ENCODE results near the gene CHMP1A.

CHMP1A gene

GRCh38 chr16:89599451-89599858 lies 58.1 kb downstream of the CHMP1A start:
- Histone ChIP-seq H3K9me3 (ENCODE audit: control insufficient read depth in 1 of 2, low read length in 2 of 2) (no peaks in the 10 kb centered on the region), H3K27ac (ENCODE audit: low read length) (no peak overlapping the region), H3K4me1 (ENCODE audit: control insufficient read depth in 1 of 2, insufficient read depth in 2 of 2, low read length in 2 of 2) (peaks cover 0 to 5% of the 10 kb centered on the region in 2 donors), H3K4me3 (ENCODE audit: low read depth in 1 of 2, low read length in 2 of 2) (no peak overlapping the region), H3K27me3 (ENCODE audit: low read depth, low read length) (no peaks in the 10 kb centered on the region), H3K36me3 (ENCODE audit: control insufficient read depth in 1 of 2, insufficient read depth in 2 of 2, low read length in 2 of 2) (no peaks in the 10 kb centered on the region)

- Histone ChIP-seq H3K27me3 (ENCODE audit: low read depth, low read length) (no peaks in the 10 kb centered on the region), H3K9me3 (ENCODE audit: control insufficient read depth in 1 of 2, low read length in 2 of 2) (no peaks in the 10 kb centered on the region), H3K4me1 (ENCODE audit: control insufficient read depth in 1 of 2, insufficient read depth in 2 of 2, low read length in 2 of 2) (peaks cover 0 to 5% of the 10 kb centered on the region in 2 donors), H3K4me3 (ENCODE audit: low read depth in 1 of 2, low read length in 2 of 2) (no peak overlapping the region), H3K36me3 (ENCODE audit: control insufficient read depth in 1 of 2, insufficient read depth in 2 of 2, low read length in 2 of 2) (no peaks in the 10 kb centered on the region), H3K27ac (ENCODE audit: low read length) (no peak overlapping the region)
These were observed 59.3 kb downstream of the CHMP1A start for GRCh38 chr16:89598199-89598598.

GRCh38 chr16:89596957-89597649 lies 60.4 kb downstream of the CHMP1A start:
- Histone ChIP-seq H3K27ac (ENCODE audit: low read length) (no peak overlapping the region), H3K4me3 (ENCODE audit: low read depth in 1 of 2, low read length in 2 of 2) (no peak overlapping the region), H3K27me3 (ENCODE audit: low read depth, low read length) (no peaks in the 10 kb centered on the region), H3K36me3 (ENCODE audit: control insufficient read depth in 1 of 2, insufficient read depth in 2 of 2, low read length in 2 of 2) (no peaks in the 10 kb centered on the region), H3K4me1 (ENCODE audit: control insufficient read depth in 1 of 2, insufficient read depth in 2 of 2, low read length in 2 of 2) (no peaks in the 10 kb centered on the region), H3K9me3 (ENCODE audit: control insufficient read depth in 1 of 2, low read length in 2 of 2) (no peaks in the 10 kb centered on the region)

DNA sequence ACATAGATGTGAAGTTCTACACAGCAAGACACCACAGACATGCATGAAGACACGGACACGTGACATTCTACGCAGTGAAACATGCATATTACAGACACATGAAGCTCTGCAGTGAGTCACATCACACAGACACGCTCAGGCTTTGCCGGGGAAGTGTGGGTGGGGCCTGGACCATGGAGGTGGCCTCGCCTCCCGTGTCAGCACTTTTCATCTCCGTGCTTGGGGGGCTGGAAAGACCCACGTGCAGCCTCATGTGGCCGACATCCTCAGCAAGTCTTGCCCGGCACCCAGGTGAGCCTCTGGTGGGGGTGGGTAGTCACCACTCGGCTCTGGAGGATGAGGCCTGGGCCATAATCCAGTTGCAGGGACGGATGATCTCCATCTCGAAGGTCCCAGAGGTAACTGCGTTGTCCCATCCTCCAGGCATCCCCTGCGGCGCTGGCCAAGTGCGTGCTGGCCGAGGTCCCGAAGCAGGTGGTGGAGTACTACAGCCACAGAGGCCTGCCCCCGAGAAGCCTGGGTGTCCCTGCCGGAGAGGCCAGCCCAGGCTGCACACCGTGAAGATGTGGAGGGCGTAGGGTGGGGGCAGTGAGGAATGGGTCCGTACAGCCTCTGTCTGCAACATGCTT lies 61.3 kb downstream of the CHMP1A start:
- H3K27ac ChIP-seq (ENCODE audit: low read length) = no peak overlapping the region
- H3K36me3 ChIP-seq (ENCODE audit: control insufficient read depth in 1 of 2, insufficient read depth in 2 of 2, low read length in 2 of 2) = no peaks in the 10 kb centered on the region
- H3K9me3 ChIP-seq (ENCODE audit: control insufficient read depth in 1 of 2, low read length in 2 of 2) = no peaks in the 10 kb centered on the region
- H3K4me1 ChIP-seq (ENCODE audit: control insufficient read depth in 1 of 2, insufficient read depth in 2 of 2, low read length in 2 of 2) = no peaks in the 10 kb centered on the region
- no peaks in the 10 kb centered on the region for H3K27me3 ChIP-seq (ENCODE audit: low read depth, low read length)
- no peak overlapping the region for H3K4me3 ChIP-seq (ENCODE audit: low read depth in 1 of 2, low read length in 2 of 2)

DNA sequence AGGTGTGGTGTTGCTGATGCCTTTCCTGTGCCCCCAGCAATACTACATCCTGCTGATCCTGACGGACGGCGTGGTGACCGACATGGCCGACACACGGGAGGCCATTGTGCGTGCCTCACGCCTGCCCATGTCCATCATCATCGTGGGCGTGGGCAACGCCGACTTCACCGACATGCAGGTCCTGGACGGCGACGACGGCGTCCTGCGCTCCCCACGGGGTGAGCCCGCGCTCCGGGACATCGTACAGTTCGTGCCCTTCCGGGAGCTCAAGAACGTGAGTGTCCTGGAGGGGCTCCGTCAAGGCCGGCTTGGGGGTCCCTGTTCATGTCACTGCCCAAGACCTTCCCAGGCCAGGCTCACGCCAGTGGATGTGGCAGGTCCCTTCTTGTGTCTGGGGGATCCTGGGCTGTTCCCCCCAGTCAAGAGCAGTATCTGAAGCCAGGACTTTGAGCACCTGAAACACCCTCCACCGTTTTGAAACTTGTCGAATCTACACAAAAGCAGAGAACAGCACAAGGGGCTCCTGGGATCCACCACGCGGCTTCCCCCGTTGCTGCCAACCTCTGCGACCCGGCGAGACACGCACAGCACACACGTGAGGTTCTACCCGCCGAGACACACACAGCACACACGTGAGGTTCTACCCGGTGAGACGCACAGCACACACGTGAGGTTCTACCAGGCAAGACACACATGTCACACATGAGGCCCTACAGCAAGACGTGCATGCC lies 62.0 kb downstream of the CHMP1A start:
- Histone ChIP-seq H3K4me3 (ENCODE audit: low read depth in 1 of 2, low read length in 2 of 2) (no peak overlapping the region), H3K4me1 (ENCODE audit: control insufficient read depth in 1 of 2, insufficient read depth in 2 of 2, low read length in 2 of 2) (no peaks in the 10 kb centered on the region), H3K27me3 (ENCODE audit: low read depth, low read length) (no peaks in the 10 kb centered on the region), H3K36me3 (ENCODE audit: control insufficient read depth in 1 of 2, insufficient read depth in 2 of 2, low read length in 2 of 2) (no peaks in the 10 kb centered on the region), H3K9me3 (ENCODE audit: control insufficient read depth in 1 of 2, low read length in 2 of 2) (no peaks in the 10 kb centered on the region), H3K27ac (ENCODE audit: low read length) (no peak overlapping the region)
